H1 (cell line): ENCODE results near the gene CORO7.

Source experiments
- CBX5 ChIP-seq: fragments of 300-800, 300-1000 bp; sonication (generic); IDR thresholded peaks from 2 replicates; pipeline ENCODE4 v1.7.1; 2016; ENCODE audit warnings: antibody characterized with exemption, low read length, low read depth
- CEBPB ChIP-seq: IDR thresholded peaks from 2 replicates; pipeline ENCODE4 v1.6.1; 2012; ENCODE audit warnings: low read depth, low read length
- GABPA ChIP-seq: IDR thresholded peaks from 2 replicates; pipeline ENCODE4 v1.6.1; 2011; ENCODE audit warnings: mild to moderate bottlenecking, low read length, moderate library complexity, borderline replicate concordance; ENCODE audit not compliant: insufficient read depth
- MAFK ChIP-seq: IDR thresholded peaks from 2 replicates; pipeline ENCODE4 v1.6.1; 2012; ENCODE audit warnings: low read depth, mild to moderate bottlenecking, improper control_type of control experiment, low read length
- POLR2A ChIP-seq, 2 experiments: IDR thresholded peaks; 1 replicate in 1 of 2; 2 replicates in 1 of 2; pipeline ENCODE4 v1.6.1; 2011; ENCODE audit warnings: low read depth in 2 of 2, low read length in 2 of 2, mild to moderate bottlenecking in 2 of 2; ENCODE audit errors: control extremely low read depth in 1 of 2
- POLR2AphosphoS5 ChIP-seq: IDR thresholded peaks from 2 replicates; pipeline ENCODE4 v1.6.1; 2011; ENCODE audit warnings: low read depth, low read length
- RFX5 ChIP-seq: IDR thresholded peaks from 2 replicates; pipeline ENCODE4 v1.6.1; 2011; ENCODE audit warnings: low read depth, low read length, improper control_type of control experiment, borderline replicate concordance
- SP2 ChIP-seq: IDR thresholded peaks from 2 replicates; pipeline ENCODE4 v1.6.1; 2012; ENCODE audit warnings: mild to moderate bottlenecking, low read length, inconsistent platforms
- TAF1 ChIP-seq: IDR thresholded peaks from 2 replicates; pipeline ENCODE4 v1.6.1; 2011; ENCODE audit warnings: mild to moderate bottlenecking, low read depth, low read length
- TCF12 ChIP-seq: IDR thresholded peaks from 2 replicates; pipeline ENCODE4 v1.6.1; 2011; ENCODE audit warnings: low read depth, mild to moderate bottlenecking, low read length
- ZNF274 ChIP-seq: IDR thresholded peaks from 2 replicates; pipeline ENCODE4 v1.7.0; 2012; ENCODE audit warnings: low read length, borderline replicate concordance; ENCODE audit errors: extremely low read depth
- TF ChIP-seq, protein P1 (sequence below), 3 experiments: IDR thresholded peaks; 1 replicate in 2 of 3; 2 replicates in 1 of 3; pipeline versions ENCODE4 v1.5.1 to v1.6.1; 2011; ENCODE audit warnings: low read length in 3 of 3, mild to moderate bottlenecking in 3 of 3, inconsistent platforms in 2 of 3, low read depth in 1 of 3, moderate library complexity in 1 of 3; ENCODE audit not compliant: insufficient read depth in 1 of 3; ENCODE audit errors: control extremely low read depth in 1 of 3

DNA sequence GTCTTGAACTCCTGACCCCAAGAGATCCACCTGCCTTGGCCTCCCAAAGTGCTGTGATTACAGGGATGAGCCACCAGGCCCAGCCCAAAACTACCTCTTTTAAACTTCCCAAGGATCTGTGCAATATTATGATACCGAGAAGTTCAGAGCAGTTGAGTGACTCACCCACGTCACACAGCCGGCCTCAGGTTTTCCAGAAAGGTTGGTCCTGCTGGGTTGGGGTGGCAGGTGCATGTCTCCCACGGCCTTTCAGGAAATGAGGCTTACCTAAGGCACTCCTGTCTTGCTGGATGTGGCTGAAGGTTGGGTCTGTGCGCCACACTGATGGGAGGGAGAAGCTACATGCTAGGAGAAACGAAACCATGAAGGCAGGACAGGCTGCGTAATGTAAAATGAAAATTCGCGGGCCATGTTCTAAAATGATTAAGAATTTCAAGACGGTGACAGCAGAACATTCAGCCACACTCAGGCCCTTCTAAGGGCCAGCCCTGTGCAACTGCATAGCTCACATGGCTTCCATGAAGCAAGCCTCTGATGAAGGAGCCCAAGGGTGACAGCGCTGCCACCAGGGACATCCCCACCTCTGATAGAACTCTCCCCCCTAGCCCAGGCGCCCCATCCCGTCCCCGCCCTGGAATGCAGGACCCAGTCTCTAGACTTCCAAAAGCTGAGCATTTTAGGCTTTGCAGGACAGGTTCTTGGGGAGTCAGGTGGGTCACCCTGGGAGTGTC lies 107.1 kb downstream of the CORO7 start:
- TF ChIP-seq MAFK (no peak), POLR2A (IDR thresholded peaks at IDR 0.05; ENCODE audit: control extremely low read depth in 1 of 2, low read depth in 2 of 2, low read length in 2 of 2) (no peak), RFX5 (no peak), GABPA (no peak), ZNF274 (no peak), POLR2AphosphoS5 (no peak), SP2 (no peak), TCF12 (no peak), CEBPB (no peak), TAF1 (no peak), CBX5 (no peak)
- TF ChIP-seq, protein P1, sequence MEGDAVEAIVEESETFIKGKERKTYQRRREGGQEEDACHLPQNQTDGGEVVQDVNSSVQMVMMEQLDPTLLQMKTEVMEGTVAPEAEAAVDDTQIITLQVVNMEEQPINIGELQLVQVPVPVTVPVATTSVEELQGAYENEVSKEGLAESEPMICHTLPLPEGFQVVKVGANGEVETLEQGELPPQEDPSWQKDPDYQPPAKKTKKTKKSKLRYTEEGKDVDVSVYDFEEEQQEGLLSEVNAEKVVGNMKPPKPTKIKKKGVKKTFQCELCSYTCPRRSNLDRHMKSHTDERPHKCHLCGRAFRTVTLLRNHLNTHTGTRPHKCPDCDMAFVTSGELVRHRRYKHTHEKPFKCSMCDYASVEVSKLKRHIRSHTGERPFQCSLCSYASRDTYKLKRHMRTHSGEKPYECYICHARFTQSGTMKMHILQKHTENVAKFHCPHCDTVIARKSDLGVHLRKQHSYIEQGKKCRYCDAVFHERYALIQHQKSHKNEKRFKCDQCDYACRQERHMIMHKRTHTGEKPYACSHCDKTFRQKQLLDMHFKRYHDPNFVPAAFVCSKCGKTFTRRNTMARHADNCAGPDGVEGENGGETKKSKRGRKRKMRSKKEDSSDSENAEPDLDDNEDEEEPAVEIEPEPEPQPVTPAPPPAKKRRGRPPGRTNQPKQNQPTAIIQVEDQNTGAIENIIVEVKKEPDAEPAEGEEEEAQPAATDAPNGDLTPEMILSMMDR (IDR thresholded peaks at IDR 0.05; ENCODE audit: control extremely low read depth in 1 of 3, insufficient read depth in 1 of 3, low read depth in 1 of 3, low read length in 3 of 3) = no peak
